Measurements from ENCODE around the gene NAALADL2. TPM values are rescaled to one million over a fixed set of nuclear protein-coding genes. Genes with fewer than 3 reads are reported as not detected.

NAALADL2 gene
- total and polyA plus RNA-seq, 2 of the 4 experiments (the other 2 are of a cell fraction) = 3.8 to 19.2 TPM

DNA sequence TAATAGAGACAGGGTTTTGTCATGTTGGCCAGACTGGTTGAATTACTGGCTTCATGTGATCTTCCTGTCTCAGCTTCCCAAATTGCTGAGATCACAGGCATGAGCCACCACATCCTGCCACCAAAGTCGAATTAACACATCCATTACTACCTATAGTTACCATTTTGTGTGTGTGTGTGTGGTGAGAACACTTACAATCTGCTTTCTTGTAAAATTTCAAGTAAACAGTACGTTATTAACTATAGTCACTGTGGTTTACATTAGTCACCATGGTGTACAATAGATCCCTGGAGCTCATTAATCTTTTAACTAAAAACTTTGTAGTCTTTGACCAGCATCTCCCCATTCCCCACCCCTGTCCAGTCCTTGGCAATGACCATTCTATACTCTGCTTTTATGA is 270.0 kb downstream of the NAALADL2 start:
- Histone ChIP-seq H3K23ac (ENCODE audit: low read depth, low read length) (no peak overlapping the region), H4K91ac (ENCODE audit: insufficient read depth, low read depth, low read length) (0 out of 2 replicates have a peak overlapping the region, but pooled peaks have one; percentile 33), H3K27me3 (ENCODE audit: control insufficient read depth, insufficient read depth, low read length) (no peaks in the 10 kb centered on the region), H2BK20ac (ENCODE audit: low read depth, low read length) (0 out of 2 replicates have a peak overlapping the region, but pooled peaks have one; percentile 48), H3K9me3 (ENCODE audit: control insufficient read depth, insufficient read depth, low read length) (peaks cover 2% of the 10 kb centered on the region; the same call in 1 of the 2 replicates), H3K4me3 (ENCODE audit: insufficient read depth, low read depth, low read length) (no peak overlapping the region), H3K9ac (ENCODE audit: low read depth, low read length) (no peak overlapping the region), H3K4ac (ENCODE audit: low read depth, low read length) (peak overlapping the region; percentile 48; the same call in 1 of the 2 replicates), H2AFZ (replicated peaks; ENCODE audit: low read length, poor library complexity) (no peak overlapping the region), H3K56ac (ENCODE audit: extremely low read depth, insufficient read depth, low read length) (no peak overlapping the region), H3K4me1 (ENCODE audit: control insufficient read depth, insufficient read depth, low read length) (no peaks in the 10 kb centered on the region), H3K79me1 (ENCODE audit: low read depth in 1 of 2, low read length in 2 of 2) (no peaks in the 10 kb centered on the region), H2BK15ac (ENCODE audit: low read depth, low read length) (no peak overlapping the region), H4K8ac (ENCODE audit: low read depth in 2 of 2, low read length in 2 of 2) (peak overlapping the region in 1 of 2 experiments; percentile 78; a peak in 2 of 4 replicates), H4K5ac (ENCODE audit: low read depth, low read length) (no peak overlapping the region), H4K20me1 (ENCODE audit: insufficient read depth, low read length) (no peaks in the 10 kb centered on the region), H3K18ac (ENCODE audit: low read depth, low read length) (no peak overlapping the region), H2AK9ac (replicated peaks; ENCODE audit: low read depth, low read length, poor library complexity) (no peak overlapping the region), H2AK5ac (ENCODE audit: low read depth, low read length) (peak overlapping the region; percentile 43; the same call in 1 of the 2 replicates), H2BK120ac (ENCODE audit: low read depth, low read length) (0 out of 2 replicates have a peak overlapping the region, but pooled peaks have one; percentile 16), H3K14ac (replicated peaks; ENCODE audit: low read depth, low read length) (peak overlapping the region; percentile 66; the same call in 1 of the 2 replicates), H3K4me2 (ENCODE audit: low read depth, low read length) (no peak overlapping the region), H2BK5ac (ENCODE audit: low read depth, low read length, poor library complexity, severe bottlenecking) (no peak overlapping the region), H3K36me3 (ENCODE audit: control insufficient read depth, insufficient read depth, low read length) (no peaks in the 10 kb centered on the region), H3K9me1 (ENCODE audit: insufficient read depth, low read length) (no peaks in the 10 kb centered on the region), H3K27ac (ENCODE audit: insufficient read depth, low read length) (no peak overlapping the region)
- TF ChIP-seq MAZ (IDR thresholded peaks at IDR 0.05; ENCODE audit: borderline replicate concordance, low read depth, low read length) (no peak), BHLHE40 (IDR thresholded peaks at IDR 0.05; ENCODE audit: low read depth, low read length) (no peak), RAD21 (IDR thresholded peaks at IDR 0.05; ENCODE audit: low read length) (no peak), RCOR1 (IDR thresholded peaks at IDR 0.05; ENCODE audit: insufficient replicate concordance, low read length) (no peak), FOS (IDR thresholded peaks at IDR 0.05; ENCODE audit: low read depth, low read length) (no peak), CEBPB (IDR thresholded peaks at IDR 0.05; ENCODE audit: low read depth, low read length) (no peak), USF2 (IDR thresholded peaks at IDR 0.05; ENCODE audit: low read depth, low read length) (no peak), CHD1 (IDR thresholded peaks at IDR 0.05; ENCODE audit: low read depth, low read length) (no peak), MXI1 (IDR thresholded peaks at IDR 0.05; ENCODE audit: borderline replicate concordance, low read depth, low read length) (no peak), ELK1 (IDR thresholded peaks at IDR 0.05; ENCODE audit: borderline replicate concordance, low read depth, low read length) (no peak), MAFK (IDR thresholded peaks at IDR 0.05; ENCODE audit: low read depth, low read length) (no peak), POLR2A (IDR thresholded peaks at IDR 0.05; ENCODE audit: low read depth, low read length) (no peak), NFE2L2 (IDR thresholded peaks at IDR 0.05; ENCODE audit: low read depth, low read length) (no peak), SMC3 (IDR thresholded peaks at IDR 0.05; ENCODE audit: low read depth, low read length) (no peak), RFX5 (IDR thresholded peaks at IDR 0.05; ENCODE audit: low read depth, low read length) (no peak)
- TF ChIP-seq, protein P1, sequence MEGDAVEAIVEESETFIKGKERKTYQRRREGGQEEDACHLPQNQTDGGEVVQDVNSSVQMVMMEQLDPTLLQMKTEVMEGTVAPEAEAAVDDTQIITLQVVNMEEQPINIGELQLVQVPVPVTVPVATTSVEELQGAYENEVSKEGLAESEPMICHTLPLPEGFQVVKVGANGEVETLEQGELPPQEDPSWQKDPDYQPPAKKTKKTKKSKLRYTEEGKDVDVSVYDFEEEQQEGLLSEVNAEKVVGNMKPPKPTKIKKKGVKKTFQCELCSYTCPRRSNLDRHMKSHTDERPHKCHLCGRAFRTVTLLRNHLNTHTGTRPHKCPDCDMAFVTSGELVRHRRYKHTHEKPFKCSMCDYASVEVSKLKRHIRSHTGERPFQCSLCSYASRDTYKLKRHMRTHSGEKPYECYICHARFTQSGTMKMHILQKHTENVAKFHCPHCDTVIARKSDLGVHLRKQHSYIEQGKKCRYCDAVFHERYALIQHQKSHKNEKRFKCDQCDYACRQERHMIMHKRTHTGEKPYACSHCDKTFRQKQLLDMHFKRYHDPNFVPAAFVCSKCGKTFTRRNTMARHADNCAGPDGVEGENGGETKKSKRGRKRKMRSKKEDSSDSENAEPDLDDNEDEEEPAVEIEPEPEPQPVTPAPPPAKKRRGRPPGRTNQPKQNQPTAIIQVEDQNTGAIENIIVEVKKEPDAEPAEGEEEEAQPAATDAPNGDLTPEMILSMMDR (conservative IDR thresholded peaks at IDR 0.05; ENCODE audit: low read depth, low read length) = no peak
- DNase-seq (peak; percentile 63), ATAC-seq (ENCODE audit: low read depth) (no peak; the same call in 1 of the 2 replicates)
- ChIA-PET CTCF (interaction anchor here (1.0 kb wide), 1 partner anchor 720 kb away, joined by 4 read pairs; no protein-coding TSS in a partner anchor), POLR2A (ENCODE audit: unreplicated experiment) (no interaction called here)
- intact Hi-C loops (cut with micrococcal nuclease) (no loop called here), dilution Hi-C loops (cut with HindIII; ENCODE audit: low sequenced_read_pairs, unreplicated experiment) (no loop called here), in situ Hi-C loops (cut with MboI; ENCODE audit: low sequenced_read_pairs) (no loop called here)
- no CpG with 5 or more reads among the region's 2 CpGs for WGBS, 2 experiments (ENCODE audit: extremely low coverage in 2 of 2, insufficient read length in 1 of 2)
- BruUV-seq (replicated peaks) = no TSS peak

Measured in IMR-90 (cell line).